T-helper 17 cell (primary cell): ENCODE measurements around the gene LRATD1. TPM values are rescaled to one million over a fixed set of nuclear protein-coding genes. Genes with fewer than 3 reads are reported as not detected.
"Not testable (repeated sequence)": the region's sequence is repeated elsewhere in the genome, so short reads cannot be mapped to it uniquely, and the experiment has no call there.

Experiments
- ATAC-seq: fragments of 150-1000 bp; cut with Tn5 transposase; 2 replicates; pipeline ENCODE4 v1.10.0; 2021; ENCODE audit warnings: mild to moderate bottlenecking, moderate library complexity
- DNase-seq, 3 donors: peaks; one replicate each; pipeline versions ENCODE4 v3.0.0 to v3.0.0-alpha.2; 2020 to 2021
- H3K9me3 ChIP-seq: one replicate; pipeline ENCODE4 v1.7.0; 2013; ENCODE audit warnings: low read length, mild to moderate bottlenecking; ENCODE audit not compliant: control insufficient read depth, poor library complexity, severe bottlenecking
- H3K27ac Mint-ChIP-seq: one replicate; pipeline ENCODE4 v1.8.0; 2022; ENCODE audit warnings: mild to moderate bottlenecking, moderate library complexity, mixed read lengths
- H3K27me3 Mint-ChIP-seq: one replicate; pipeline ENCODE4 v1.8.0; 2022; ENCODE audit warnings: mixed read lengths
- H3K36me3 Mint-ChIP-seq: one replicate; pipeline ENCODE4 v1.8.0; 2022; ENCODE audit warnings: low read depth, mixed read lengths
- H3K4me1 Mint-ChIP-seq: one replicate; pipeline ENCODE4 v1.8.0; 2022; ENCODE audit warnings: mild to moderate bottlenecking, mixed read lengths
- H3K4me3 Mint-ChIP-seq: one replicate; pipeline ENCODE4 v1.8.0; 2022; ENCODE audit warnings: mild to moderate bottlenecking, moderate library complexity, mixed read lengths
- total RNA-seq, 4 donors: library from RNA in 2 of 4; stranded (reverse) in 2 of 4; gene quantifications; one replicate each; pipeline ENCODE4 v1.2.3 and lab custom pipeline; 2022 to 2026

The LRATD1 gene
- total RNA-seq, 2 donors from 2014 or later, result not detected

GRCh38 chr2:14619441-14619840 is 13.1 kb upstream of the LRATD1 start:
- H3K9me3 ChIP-seq, result no peaks in the 10 kb centered on the region
- ATAC-seq (no peak), DNase-seq (no peak)
- H3K27me3 Mint-ChIP-seq, result no peaks in the 10 kb centered on the region
- no peaks in the 10 kb centered on the region for H3K36me3 Mint-ChIP-seq
- no peak overlapping the region for H3K27ac Mint-ChIP-seq
- H3K4me1 Mint-ChIP-seq, result no peaks in the 10 kb centered on the region
- H3K4me3 Mint-ChIP-seq, result no peak overlapping the region

GRCh38 chr2:14621114-14621513 is 11.4 kb upstream of the LRATD1 start:
- H3K4me1 Mint-ChIP-seq, result no peaks in the 10 kb centered on the region
- ATAC-seq (no peak), DNase-seq (no peak)
- no peaks in the 10 kb centered on the region for H3K36me3 Mint-ChIP-seq
- no peak overlapping the region for H3K4me3 Mint-ChIP-seq
- H3K27me3 Mint-ChIP-seq, result no peaks in the 10 kb centered on the region
- H3K27ac Mint-ChIP-seq, result no peak overlapping the region
- H3K9me3 ChIP-seq, result no peaks in the 10 kb centered on the region

- Mint-ChIP-seq H3K4me1 (no peaks in the 10 kb centered on the region), H3K36me3 (no peaks in the 10 kb centered on the region), H3K4me3 (no peak overlapping the region), H3K27ac (no peak overlapping the region), H3K27me3 (no peaks in the 10 kb centered on the region)
- no peaks in the 10 kb centered on the region for H3K9me3 ChIP-seq
- DNase-seq, result no peak
- no peak for ATAC-seq
Observed at GRCh38 chr2:14621906-14622549, 10.5 kb upstream of the LRATD1 start.

- not testable (repeated sequence) for H3K27me3 Mint-ChIP-seq, ATAC-seq, H3K9me3 ChIP-seq, H3K27ac Mint-ChIP-seq, H3K4me3 Mint-ChIP-seq, H3K36me3 Mint-ChIP-seq, H3K4me1 Mint-ChIP-seq, DNase-seq
Observed at GRCh38 chr2:14622550-14622939, 10.0 kb upstream of the LRATD1 start.

- no peak overlapping the region for H3K27ac Mint-ChIP-seq
- no peaks in the 10 kb centered on the region for H3K36me3 Mint-ChIP-seq
- DNase-seq, result no peak
- no peaks in the 10 kb centered on the region for H3K27me3 Mint-ChIP-seq
- H3K4me3 Mint-ChIP-seq, result no peak overlapping the region
- ATAC-seq, result no peak
- H3K4me1 Mint-ChIP-seq, result no peaks in the 10 kb centered on the region
- no peaks in the 10 kb centered on the region for H3K9me3 ChIP-seq
Observed at GRCh38 chr2:14623237-14623636, 9.3 kb upstream of the LRATD1 start.

GRCh38 chr2:14626873-14627272 is 5.6 kb upstream of the LRATD1 start:
- H3K27ac Mint-ChIP-seq, result no peak overlapping the region
- H3K36me3 Mint-ChIP-seq, result no peaks in the 10 kb centered on the region
- ATAC-seq, result no peak
- H3K9me3 ChIP-seq, result no peaks in the 10 kb centered on the region
- DNase-seq, result no peak
- no peak overlapping the region for H3K4me3 Mint-ChIP-seq
- peaks cover 13% of the 10 kb centered on the region for H3K27me3 Mint-ChIP-seq
- no peaks in the 10 kb centered on the region for H3K4me1 Mint-ChIP-seq

GRCh38 chr2:14628901-14629300 is 3.6 kb upstream of the LRATD1 start:
- Mint-ChIP-seq H3K27ac (no peak overlapping the region), H3K4me1 (no peaks in the 10 kb centered on the region), H3K4me3 (no peak overlapping the region), H3K27me3 (peaks cover 27% of the 10 kb centered on the region), H3K36me3 (no peaks in the 10 kb centered on the region)
- no peak for DNase-seq
- H3K9me3 ChIP-seq, result no peaks in the 10 kb centered on the region
- no peak for ATAC-seq

GRCh38 chr2:14631406-14632040 is 994 bp upstream of the LRATD1 start:
- DNase-seq, result no peak
- ATAC-seq, result no peak
- no peaks in the 10 kb centered on the region for H3K4me1 Mint-ChIP-seq
- no peaks in the 10 kb centered on the region for H3K36me3 Mint-ChIP-seq
- H3K27ac Mint-ChIP-seq, result no peak overlapping the region
- H3K27me3 Mint-ChIP-seq, result peaks cover 42% of the 10 kb centered on the region
- H3K4me3 Mint-ChIP-seq, result no peak overlapping the region
- H3K9me3 ChIP-seq, result no peaks in the 10 kb centered on the region

GRCh38 chr2:14633061-14633460 is 544 bp downstream of the LRATD1 start:
- Mint-ChIP-seq H3K4me3 (no peak overlapping the region), H3K27me3 (peaks cover 51% of the 10 kb centered on the region), H3K4me1 (no peaks in the 10 kb centered on the region), H3K27ac (no peak overlapping the region), H3K36me3 (no peaks in the 10 kb centered on the region)
- no peak for DNase-seq
- H3K9me3 ChIP-seq, result no peaks in the 10 kb centered on the region
- no peak for ATAC-seq

- no peaks in the 10 kb centered on the region for H3K4me1 Mint-ChIP-seq
- ATAC-seq (no peak), DNase-seq (no peak)
- no peaks in the 10 kb centered on the region for H3K36me3 Mint-ChIP-seq
- peaks cover 51% of the 10 kb centered on the region for H3K27me3 Mint-ChIP-seq
- H3K27ac Mint-ChIP-seq, result no peak overlapping the region
- no peaks in the 10 kb centered on the region for H3K9me3 ChIP-seq
- no peak overlapping the region for H3K4me3 Mint-ChIP-seq
Observed at GRCh38 chr2:14633461-14634181, 1.1 kb downstream of the LRATD1 start.

- no peaks in the 10 kb centered on the region for H3K9me3 ChIP-seq
- DNase-seq (no peak), ATAC-seq (no peak)
- Mint-ChIP-seq H3K4me1 (no peaks in the 10 kb centered on the region), H3K4me3 (no peak overlapping the region), H3K27me3 (peaks cover 51% of the 10 kb centered on the region), H3K27ac (no peak overlapping the region), H3K36me3 (no peaks in the 10 kb centered on the region)
Observed at GRCh38 chr2:14634182-14634488, 1.6 kb downstream of the LRATD1 start.

- H3K27me3 Mint-ChIP-seq, result peaks cover 51% of the 10 kb centered on the region
- H3K27ac Mint-ChIP-seq, result no peak overlapping the region
- no peaks in the 10 kb centered on the region for H3K4me1 Mint-ChIP-seq
- ATAC-seq (no peak), DNase-seq (no peak)
- H3K4me3 Mint-ChIP-seq, result no peak overlapping the region
- H3K36me3 Mint-ChIP-seq, result no peaks in the 10 kb centered on the region
- H3K9me3 ChIP-seq, result no peaks in the 10 kb centered on the region
Observed at GRCh38 chr2:14634489-14635390, 2.2 kb downstream of the LRATD1 start.

GRCh38 chr2:14635391-14635871 is 2.9 kb downstream of the LRATD1 start:
- no peaks in the 10 kb centered on the region for H3K9me3 ChIP-seq
- Mint-ChIP-seq H3K4me1 (no peaks in the 10 kb centered on the region), H3K36me3 (no peaks in the 10 kb centered on the region), H3K27ac (no peak overlapping the region), H3K4me3 (no peak overlapping the region), H3K27me3 (peaks cover 51% of the 10 kb centered on the region)
- DNase-seq (no peak), ATAC-seq (no peak)
